ENCODE results near the gene TEX35.

DNA sequence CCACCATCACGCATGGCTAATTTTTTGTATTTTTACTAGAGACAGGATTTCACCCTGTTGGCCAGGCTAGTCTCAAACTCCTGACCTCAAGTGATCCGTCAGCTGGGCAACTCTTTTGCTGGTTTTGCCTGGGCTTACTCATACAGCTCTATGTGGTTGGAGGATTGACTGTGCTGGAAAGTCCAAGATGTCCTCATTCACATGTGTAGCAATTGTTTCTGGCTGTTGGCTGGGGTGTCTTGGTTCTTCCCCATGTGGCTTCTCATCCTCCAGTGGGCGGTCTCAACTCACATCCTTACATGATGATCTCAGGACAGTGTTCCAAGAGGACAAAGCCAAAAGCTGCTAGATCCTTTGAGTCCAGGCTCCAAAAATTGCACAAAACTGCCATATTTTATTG is 53.3 kb downstream of the TEX35 start:
- TF ChIP-seq, protein P1, sequence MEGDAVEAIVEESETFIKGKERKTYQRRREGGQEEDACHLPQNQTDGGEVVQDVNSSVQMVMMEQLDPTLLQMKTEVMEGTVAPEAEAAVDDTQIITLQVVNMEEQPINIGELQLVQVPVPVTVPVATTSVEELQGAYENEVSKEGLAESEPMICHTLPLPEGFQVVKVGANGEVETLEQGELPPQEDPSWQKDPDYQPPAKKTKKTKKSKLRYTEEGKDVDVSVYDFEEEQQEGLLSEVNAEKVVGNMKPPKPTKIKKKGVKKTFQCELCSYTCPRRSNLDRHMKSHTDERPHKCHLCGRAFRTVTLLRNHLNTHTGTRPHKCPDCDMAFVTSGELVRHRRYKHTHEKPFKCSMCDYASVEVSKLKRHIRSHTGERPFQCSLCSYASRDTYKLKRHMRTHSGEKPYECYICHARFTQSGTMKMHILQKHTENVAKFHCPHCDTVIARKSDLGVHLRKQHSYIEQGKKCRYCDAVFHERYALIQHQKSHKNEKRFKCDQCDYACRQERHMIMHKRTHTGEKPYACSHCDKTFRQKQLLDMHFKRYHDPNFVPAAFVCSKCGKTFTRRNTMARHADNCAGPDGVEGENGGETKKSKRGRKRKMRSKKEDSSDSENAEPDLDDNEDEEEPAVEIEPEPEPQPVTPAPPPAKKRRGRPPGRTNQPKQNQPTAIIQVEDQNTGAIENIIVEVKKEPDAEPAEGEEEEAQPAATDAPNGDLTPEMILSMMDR (IDR thresholded peaks at IDR 0.05), result no peak
- TF ChIP-seq POLR2A (IDR thresholded peaks at IDR 0.05), result no peak

All from uterus (tissue), 2 donors.